22Rv1 (cell line): ENCODE measurements around the gene ADAMTS9.

Experiments used
- CTCF ChIP-seq: fragments of 450-650 bp; IDR thresholded peaks from 2 replicates; pipeline ENCODE4 v1.5.1; 2017; ENCODE audit warnings: mild to moderate bottlenecking
- ZFX ChIP-seq: fragments of 450-650 bp; IDR thresholded peaks from 2 replicates; pipeline ENCODE4 v1.6.1; 2017; ENCODE audit warnings: antibody characterized with exemption, borderline replicate concordance

- TF ChIP-seq CTCF: no peak
- no peak for TF ChIP-seq ZFX
Observed at GRCh38 chr3:64539451-64540196, 148.2 kb downstream of the ADAMTS9 start.
